ENCODE data around the gene CSNK1D. TPM values are rescaled to one million over a fixed set of nuclear protein-coding genes. Genes with fewer than 3 reads are reported as not detected.

CSNK1D gene
- polyA plus RNA-seq, 1 donor from 2014 or later: 29.9 TPM

DNA sequence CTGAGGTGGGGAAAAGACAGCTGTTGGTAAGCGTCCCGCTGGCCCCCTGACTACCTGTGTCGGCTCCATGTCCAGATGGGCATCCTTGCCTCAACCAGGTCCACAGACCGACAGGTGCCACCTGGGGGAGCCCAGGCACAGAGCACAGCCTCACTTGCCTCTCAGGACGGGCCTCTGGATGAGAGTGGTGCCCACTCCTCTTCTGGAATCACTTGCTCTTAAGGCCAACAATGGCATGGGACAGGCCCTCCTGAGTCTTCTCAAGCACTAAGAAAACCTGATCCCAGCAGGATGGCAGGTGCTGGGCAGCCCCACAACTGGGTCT lies 27.5 kb downstream of the CSNK1D start:
- no peaks in the 10 kb centered on the region for H3K9me2 ChIP-seq (ENCODE audit: insufficient read depth, low read length)
- TF ChIP-seq, protein P1, sequence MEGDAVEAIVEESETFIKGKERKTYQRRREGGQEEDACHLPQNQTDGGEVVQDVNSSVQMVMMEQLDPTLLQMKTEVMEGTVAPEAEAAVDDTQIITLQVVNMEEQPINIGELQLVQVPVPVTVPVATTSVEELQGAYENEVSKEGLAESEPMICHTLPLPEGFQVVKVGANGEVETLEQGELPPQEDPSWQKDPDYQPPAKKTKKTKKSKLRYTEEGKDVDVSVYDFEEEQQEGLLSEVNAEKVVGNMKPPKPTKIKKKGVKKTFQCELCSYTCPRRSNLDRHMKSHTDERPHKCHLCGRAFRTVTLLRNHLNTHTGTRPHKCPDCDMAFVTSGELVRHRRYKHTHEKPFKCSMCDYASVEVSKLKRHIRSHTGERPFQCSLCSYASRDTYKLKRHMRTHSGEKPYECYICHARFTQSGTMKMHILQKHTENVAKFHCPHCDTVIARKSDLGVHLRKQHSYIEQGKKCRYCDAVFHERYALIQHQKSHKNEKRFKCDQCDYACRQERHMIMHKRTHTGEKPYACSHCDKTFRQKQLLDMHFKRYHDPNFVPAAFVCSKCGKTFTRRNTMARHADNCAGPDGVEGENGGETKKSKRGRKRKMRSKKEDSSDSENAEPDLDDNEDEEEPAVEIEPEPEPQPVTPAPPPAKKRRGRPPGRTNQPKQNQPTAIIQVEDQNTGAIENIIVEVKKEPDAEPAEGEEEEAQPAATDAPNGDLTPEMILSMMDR (IDR thresholded peaks at IDR 0.05; ENCODE audit: poor library complexity, severe bottlenecking): no peak
- TF ChIP-seq TAF1 (IDR thresholded peaks at IDR 0.05; ENCODE audit: low read depth) (no peak), RAD21 (conservative IDR thresholded peaks at IDR 0.05) (no peak), SMC3 (conservative IDR thresholded peaks at IDR 0.05; ENCODE audit: poor library complexity) (no peak), EP300 (conservative IDR thresholded peaks at IDR 0.05; ENCODE audit: poor library complexity, severe bottlenecking) (no peak), MXI1 (conservative IDR thresholded peaks at IDR 0.05; ENCODE audit: poor library complexity, severe bottlenecking) (no peak), EZH2 (IDR thresholded peaks at IDR 0.05; ENCODE audit: borderline replicate concordance, insufficient read depth, low read length, poor library complexity, severe bottlenecking) (no peak), POLR2AphosphoS5 (IDR thresholded peaks at IDR 0.05) (no peak)
- TF ChIP-seq, protein P2, sequence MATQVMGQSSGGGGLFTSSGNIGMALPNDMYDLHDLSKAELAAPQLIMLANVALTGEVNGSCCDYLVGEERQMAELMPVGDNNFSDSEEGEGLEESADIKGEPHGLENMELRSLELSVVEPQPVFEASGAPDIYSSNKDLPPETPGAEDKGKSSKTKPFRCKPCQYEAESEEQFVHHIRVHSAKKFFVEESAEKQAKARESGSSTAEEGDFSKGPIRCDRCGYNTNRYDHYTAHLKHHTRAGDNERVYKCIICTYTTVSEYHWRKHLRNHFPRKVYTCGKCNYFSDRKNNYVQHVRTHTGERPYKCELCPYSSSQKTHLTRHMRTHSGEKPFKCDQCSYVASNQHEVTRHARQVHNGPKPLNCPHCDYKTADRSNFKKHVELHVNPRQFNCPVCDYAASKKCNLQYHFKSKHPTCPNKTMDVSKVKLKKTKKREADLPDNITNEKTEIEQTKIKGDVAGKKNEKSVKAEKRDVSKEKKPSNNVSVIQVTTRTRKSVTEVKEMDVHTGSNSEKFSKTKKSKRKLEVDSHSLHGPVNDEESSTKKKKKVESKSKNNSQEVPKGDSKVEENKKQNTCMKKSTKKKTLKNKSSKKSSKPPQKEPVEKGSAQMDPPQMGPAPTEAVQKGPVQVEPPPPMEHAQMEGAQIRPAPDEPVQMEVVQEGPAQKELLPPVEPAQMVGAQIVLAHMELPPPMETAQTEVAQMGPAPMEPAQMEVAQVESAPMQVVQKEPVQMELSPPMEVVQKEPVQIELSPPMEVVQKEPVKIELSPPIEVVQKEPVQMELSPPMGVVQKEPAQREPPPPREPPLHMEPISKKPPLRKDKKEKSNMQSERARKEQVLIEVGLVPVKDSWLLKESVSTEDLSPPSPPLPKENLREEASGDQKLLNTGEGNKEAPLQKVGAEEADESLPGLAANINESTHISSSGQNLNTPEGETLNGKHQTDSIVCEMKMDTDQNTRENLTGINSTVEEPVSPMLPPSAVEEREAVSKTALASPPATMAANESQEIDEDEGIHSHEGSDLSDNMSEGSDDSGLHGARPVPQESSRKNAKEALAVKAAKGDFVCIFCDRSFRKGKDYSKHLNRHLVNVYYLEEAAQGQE (IDR thresholded peaks at IDR 0.05; ENCODE audit: borderline replicate concordance): no peak
- H3F3A ChIP-seq (ENCODE audit: insufficient read depth, low read length, poor library complexity, severe bottlenecking): no peaks in the 10 kb centered on the region
- H3K27ac ChIP-seq (ENCODE audit: low read length): no peak overlapping the region
- H3K36me3 ChIP-seq (ENCODE audit: insufficient read depth, low read length): no peaks in the 10 kb centered on the region
- no peak overlapping the region for H3K4me2 ChIP-seq (ENCODE audit: low read length)
- H3K9me3 ChIP-seq (ENCODE audit: low read length): no peaks in the 10 kb centered on the region
- H3K79me2 ChIP-seq (replicated peaks; ENCODE audit: insufficient read depth, low read length): no peaks in the 10 kb centered on the region
- no peaks in the 10 kb centered on the region for H3K27me3 ChIP-seq (ENCODE audit: insufficient read depth, low read depth, low read length)
- no peak overlapping the region for H3K4me3 ChIP-seq (ENCODE audit: low read length)
- H3K9ac ChIP-seq (ENCODE audit: low read length): no peak overlapping the region
- peaks cover 13% of the 10 kb centered on the region for H4K20me1 ChIP-seq (ENCODE audit: insufficient read depth)
- H2AFZ ChIP-seq (ENCODE audit: low read depth, low read length): no peak overlapping the region

DNA sequence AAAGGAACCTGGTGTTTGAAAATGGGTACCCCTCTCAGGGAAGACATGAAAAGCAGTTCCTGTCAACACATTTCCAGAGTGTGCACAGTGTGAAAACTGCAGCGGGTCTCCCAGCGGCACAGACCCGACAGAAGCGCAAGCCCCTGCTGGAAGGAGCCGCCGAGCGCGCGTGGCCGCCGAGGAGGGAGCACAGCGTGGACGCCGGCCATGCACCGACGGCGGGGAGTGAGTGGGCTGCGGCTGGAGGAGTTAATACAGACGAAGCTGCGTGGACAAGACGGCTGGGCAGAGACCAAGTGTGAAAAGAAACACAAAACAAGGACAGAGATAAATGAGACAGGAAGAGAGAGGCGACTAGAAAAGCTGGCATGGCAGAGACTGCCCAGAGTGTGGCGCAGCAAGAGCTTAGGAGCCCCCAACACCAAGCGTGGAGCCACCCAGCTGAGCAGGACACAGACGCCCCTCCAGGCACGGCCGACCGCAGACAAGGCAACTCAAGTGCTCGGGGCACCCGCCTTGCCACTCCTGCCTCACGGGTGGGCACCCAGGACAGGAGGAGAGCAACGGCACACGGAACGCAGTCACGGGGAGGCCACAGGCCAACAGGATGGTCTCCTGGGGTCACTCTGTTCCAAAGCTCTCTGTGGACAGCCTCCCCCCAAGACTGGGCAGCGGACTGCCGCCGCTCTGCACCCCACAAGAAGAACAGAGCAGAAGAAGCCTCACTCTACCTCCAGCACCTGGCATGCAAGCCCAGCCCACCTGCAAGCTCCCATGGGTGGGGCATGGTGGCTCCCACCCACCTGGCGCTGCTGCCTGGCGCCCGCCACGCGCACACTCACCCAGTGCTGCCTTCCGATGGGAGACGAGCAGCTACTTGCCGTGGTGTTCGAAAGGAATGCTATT lies 28.1 kb downstream of the CSNK1D start:
- H3F3A ChIP-seq (ENCODE audit: insufficient read depth, low read length, poor library complexity, severe bottlenecking): no peaks in the 10 kb centered on the region
- H3K4me3 ChIP-seq (ENCODE audit: low read length): no peak overlapping the region
- no peak overlapping the region for H3K27ac ChIP-seq (ENCODE audit: low read length)
- H3K9ac ChIP-seq (ENCODE audit: low read length): no peak overlapping the region
- no peaks in the 10 kb centered on the region for H3K9me2 ChIP-seq (ENCODE audit: insufficient read depth, low read length)
- no peak overlapping the region for H3K4me2 ChIP-seq (ENCODE audit: low read length)
- TF ChIP-seq, protein P2 (IDR thresholded peaks at IDR 0.05; ENCODE audit: borderline replicate concordance): no peak
- TF ChIP-seq POLR2AphosphoS5 (IDR thresholded peaks at IDR 0.05) (no peak), EP300 (conservative IDR thresholded peaks at IDR 0.05; ENCODE audit: poor library complexity, severe bottlenecking) (no peak), SMC3 (conservative IDR thresholded peaks at IDR 0.05; ENCODE audit: poor library complexity) (no peak), TAF1 (IDR thresholded peaks at IDR 0.05; ENCODE audit: low read depth) (no peak), MXI1 (conservative IDR thresholded peaks at IDR 0.05; ENCODE audit: poor library complexity, severe bottlenecking) (no peak), EZH2 (IDR thresholded peaks at IDR 0.05; ENCODE audit: borderline replicate concordance, insufficient read depth, low read length, poor library complexity, severe bottlenecking) (no peak)
- TF ChIP-seq, protein P1 (IDR thresholded peaks at IDR 0.05; ENCODE audit: poor library complexity, severe bottlenecking): no peak
- H4K20me1 ChIP-seq (ENCODE audit: insufficient read depth): peaks cover 13% of the 10 kb centered on the region
- H3K36me3 ChIP-seq (ENCODE audit: insufficient read depth, low read length): no peaks in the 10 kb centered on the region
- no peaks in the 10 kb centered on the region for H3K27me3 ChIP-seq (ENCODE audit: insufficient read depth, low read depth, low read length)
- H2AFZ ChIP-seq (ENCODE audit: low read depth, low read length): no peak overlapping the region
- H3K9me3 ChIP-seq (ENCODE audit: low read length): no peaks in the 10 kb centered on the region
- H3K79me2 ChIP-seq (replicated peaks; ENCODE audit: insufficient read depth, low read length): no peaks in the 10 kb centered on the region

Measured in neural cell (in vitro differentiated cells).